ENCODE measurements around the gene ZDHHC8. TPM values are rescaled to one million over a fixed set of nuclear protein-coding genes. Genes with fewer than 3 reads are reported as not detected.

ZDHHC8 gene
- total and polyA plus RNA-seq, 2 experiments from 2014 or later = 30.3 to 53.4 TPM

GRCh38 chr22:20111045-20111688 lies 20.4 kb upstream of the ZDHHC8 start:
- H3K27me3 ChIP-seq = no peaks in the 10 kb centered on the region
- DNase-seq (ENCODE audit: low read depth in 1 of 2, low spot score in 1 of 2) = peak; percentile 21 to 37

GRCh38 chr22:20111689-20112622 lies 19.6 kb upstream of the ZDHHC8 start:
- H3K4me3 ChIP-seq = no peak overlapping the region
- no peaks in the 10 kb centered on the region for H3K9me3 ChIP-seq (ENCODE audit: low read depth)
- peaks cover 4% of the 10 kb centered on the region for H3K4me1 ChIP-seq (ENCODE audit: low read depth)
- H3K36me3 ChIP-seq = peaks cover 23% of the 10 kb centered on the region
- DNase-seq (ENCODE audit: low read depth in 1 of 2, low spot score in 1 of 2) = no peak
- TF ChIP-seq CTCF (IDR thresholded peaks at IDR 0.05; ENCODE audit: low read depth, low read length) = no peak
- H3K27ac ChIP-seq = peak overlapping the region; percentile 78
- no peaks in the 10 kb centered on the region for H3K27me3 ChIP-seq

More at GRCh38 chr22:20111045-20111688, 20.4 kb upstream of the ZDHHC8 start:
- H3K4me1 ChIP-seq (ENCODE audit: low read depth) = peaks cover 2% of the 10 kb centered on the region
- peak overlapping the region; percentile 78 for H3K27ac ChIP-seq
- no peak overlapping the region for H3K4me3 ChIP-seq
- H3K9me3 ChIP-seq (ENCODE audit: low read depth) = no peaks in the 10 kb centered on the region
- TF ChIP-seq CTCF (IDR thresholded peaks at IDR 0.05; ENCODE audit: low read depth, low read length) = peak; percentile 38
- H3K36me3 ChIP-seq = peaks cover 31% of the 10 kb centered on the region

- Histone ChIP-seq H3K9me3 (ENCODE audit: low read depth) (no peaks in the 10 kb centered on the region), H3K4me1 (ENCODE audit: low read depth) (peaks cover 4% of the 10 kb centered on the region), H3K27ac (peak overlapping the region; percentile 78), H3K36me3 (peaks cover 14% of the 10 kb centered on the region), H3K27me3 (no peaks in the 10 kb centered on the region), H3K4me3 (no peak overlapping the region)
- no peak for TF ChIP-seq CTCF (IDR thresholded peaks at IDR 0.05; ENCODE audit: low read depth, low read length)
- no peak for DNase-seq (ENCODE audit: low read depth in 1 of 2, low spot score in 1 of 2)
These were observed 18.7 kb upstream of the ZDHHC8 start for GRCh38 chr22:20112623-20113511.

- H3K9me3 ChIP-seq (ENCODE audit: low read depth) = no peaks in the 10 kb centered on the region
- peaks cover 8% of the 10 kb centered on the region for H3K4me1 ChIP-seq (ENCODE audit: low read depth)
- H3K4me3 ChIP-seq = no peak overlapping the region
- H3K27ac ChIP-seq = no peak overlapping the region
- no peak for TF ChIP-seq CTCF (IDR thresholded peaks at IDR 0.05; ENCODE audit: low read depth, low read length)
- DNase-seq (ENCODE audit: low read depth in 1 of 2, low spot score in 1 of 2) = no peak
- H3K36me3 ChIP-seq = peaks cover 7% of the 10 kb centered on the region
- H3K27me3 ChIP-seq = no peaks in the 10 kb centered on the region
These were observed 17.9 kb upstream of the ZDHHC8 start for GRCh38 chr22:20113551-20114310.
